Mucosa of descending colon (tissue), 3 donors: ENCODE results near the gene CHGA. TPM values are rescaled to one million over a fixed set of nuclear protein-coding genes. Genes with fewer than 3 reads are reported as not detected.
A peak's percentile ranks its signal among the peaks of the same experiment; 100 is the strongest.

Experiments
- ATAC-seq: fragments of 200-7000 bp; cut with Tn5 transposase; one replicate; pipeline ENCODE4 v1.9.1; 2020; ENCODE audit warnings: mild to moderate bottlenecking, moderate library complexity
- DNase-seq, 3 donors: peaks; one replicate each; pipeline ENCODE4 v3.0.0-alpha.2; 2020
- H3K36me3 ChIP-seq: fragments of 200-600 bp; one replicate; pipeline ENCODE4 v1.8.0; 2021; ENCODE audit warnings: low read depth, mild to moderate bottlenecking
- H3K4me1 ChIP-seq: fragments of 200-600 bp; one replicate; pipeline ENCODE4 v1.8.0; 2021; ENCODE audit warnings: low read depth, mild to moderate bottlenecking
- H3K4me3 ChIP-seq: fragments of 200-600 bp; one replicate; pipeline ENCODE4 v1.8.0; 2021; ENCODE audit warnings: mild to moderate bottlenecking
- H3K9me3 ChIP-seq: fragments of 200-600 bp; one replicate; pipeline ENCODE4 v1.8.0; 2021; ENCODE audit warnings: mild to moderate bottlenecking
- intact Hi-C, 2 donors: fragments of 100-400 bp; cut with DNase I in 1 of 2; cut with micrococcal nuclease in 1 of 2; formaldehyde crosslinking; loops; one replicate each; pipeline versions ENCODE4 v1.11.0 to v1.11.1; 2022; cut with DNase I, micrococcal nuclease
- total RNA-seq, 3 donors: library from RNA; stranded (reverse); fragmentation: NEBNext Ultra II Directional in 2 of 3; extraction: Animal tissue kit (Norgen Biotek cat#: 25700) in 2 of 3; gene quantifications; one replicate each; pipeline versions ENCODE4 v1.2.1 to v1.2.4, GENCODE V29; 2021 to 2023
- TF ChIP-seq, protein P1 (sequence below): fragments of 200-600 bp; IDR thresholded peaks from one replicate; pipeline ENCODE4 v1.8.0; 2022; ENCODE audit warnings: antibody characterized with exemption, mild to moderate bottlenecking
- donor health status: DM: no; HTN: no; CAD: no; lungs with moderate emphysema.
- donor health status: DM: no; HTN: no; CAD: no.
- donor health status: DM: no; HTN: yes; CAD: no.

CHGA gene
- total RNA-seq, 3 donors from 2014 or later = 39.1 to 236 (median 187) TPM

DNA sequence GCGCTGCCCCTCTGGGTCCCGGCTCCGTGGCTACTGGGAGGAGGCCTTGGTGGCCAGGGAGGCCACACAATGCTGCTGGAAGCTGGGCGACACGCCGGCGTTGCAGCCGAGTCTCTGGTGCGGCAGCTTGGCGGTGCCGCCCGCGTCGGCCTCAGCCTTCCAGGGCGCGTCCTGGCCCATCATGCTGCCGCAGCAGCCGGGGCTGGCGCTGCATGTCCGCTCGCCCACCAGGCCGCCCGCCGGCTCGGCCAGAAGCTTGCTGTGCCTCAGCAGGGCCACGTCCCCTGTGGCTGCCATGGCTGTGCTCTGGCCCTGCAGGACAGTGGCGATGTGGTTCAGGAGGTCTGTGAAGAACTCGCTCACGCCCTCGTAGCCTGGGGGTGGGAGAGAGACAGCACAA, 18.6 kb downstream of the CHGA start:
- no peak overlapping the region for H3K4me3 ChIP-seq
- peaks cover 4% of the 10 kb centered on the region for H3K4me1 ChIP-seq
- no peaks in the 10 kb centered on the region for H3K9me3 ChIP-seq
- intact Hi-C loops = no loop called here
- DNase-seq = no peak
- H3K36me3 ChIP-seq = no peaks in the 10 kb centered on the region
- TF ChIP-seq, protein P1, sequence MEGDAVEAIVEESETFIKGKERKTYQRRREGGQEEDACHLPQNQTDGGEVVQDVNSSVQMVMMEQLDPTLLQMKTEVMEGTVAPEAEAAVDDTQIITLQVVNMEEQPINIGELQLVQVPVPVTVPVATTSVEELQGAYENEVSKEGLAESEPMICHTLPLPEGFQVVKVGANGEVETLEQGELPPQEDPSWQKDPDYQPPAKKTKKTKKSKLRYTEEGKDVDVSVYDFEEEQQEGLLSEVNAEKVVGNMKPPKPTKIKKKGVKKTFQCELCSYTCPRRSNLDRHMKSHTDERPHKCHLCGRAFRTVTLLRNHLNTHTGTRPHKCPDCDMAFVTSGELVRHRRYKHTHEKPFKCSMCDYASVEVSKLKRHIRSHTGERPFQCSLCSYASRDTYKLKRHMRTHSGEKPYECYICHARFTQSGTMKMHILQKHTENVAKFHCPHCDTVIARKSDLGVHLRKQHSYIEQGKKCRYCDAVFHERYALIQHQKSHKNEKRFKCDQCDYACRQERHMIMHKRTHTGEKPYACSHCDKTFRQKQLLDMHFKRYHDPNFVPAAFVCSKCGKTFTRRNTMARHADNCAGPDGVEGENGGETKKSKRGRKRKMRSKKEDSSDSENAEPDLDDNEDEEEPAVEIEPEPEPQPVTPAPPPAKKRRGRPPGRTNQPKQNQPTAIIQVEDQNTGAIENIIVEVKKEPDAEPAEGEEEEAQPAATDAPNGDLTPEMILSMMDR = no peak
- no peak for ATAC-seq

DNA sequence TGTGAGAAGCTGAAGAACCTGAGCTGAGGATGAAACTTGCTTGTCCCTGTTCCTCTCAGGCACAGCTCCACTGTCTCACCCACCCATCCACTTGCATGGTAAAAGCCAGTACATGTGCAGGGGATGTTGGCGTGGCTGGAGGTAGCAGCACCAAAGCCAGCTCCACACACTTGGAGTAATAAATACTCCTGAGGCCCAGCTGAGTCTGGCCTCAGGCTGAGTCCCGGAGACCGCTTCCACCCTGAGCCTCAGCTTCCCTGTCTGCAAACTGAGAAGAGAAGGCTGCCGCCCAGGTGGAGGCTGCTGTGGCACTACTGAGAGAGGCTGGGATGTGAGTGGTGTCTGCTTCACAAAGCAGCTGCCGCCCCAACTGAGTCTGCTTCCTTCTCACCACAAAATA, 19.2 kb downstream of the CHGA start:
- no peak for ATAC-seq
- H3K4me1 ChIP-seq = peaks cover 4% of the 10 kb centered on the region
- H3K9me3 ChIP-seq = no peaks in the 10 kb centered on the region
- intact Hi-C loops = no loop called here
- H3K36me3 ChIP-seq = no peaks in the 10 kb centered on the region
- peak in 1 of 3 donors; percentile 13 for DNase-seq
- H3K4me3 ChIP-seq = no peak overlapping the region
- TF ChIP-seq, protein P1 = no peak

DNA sequence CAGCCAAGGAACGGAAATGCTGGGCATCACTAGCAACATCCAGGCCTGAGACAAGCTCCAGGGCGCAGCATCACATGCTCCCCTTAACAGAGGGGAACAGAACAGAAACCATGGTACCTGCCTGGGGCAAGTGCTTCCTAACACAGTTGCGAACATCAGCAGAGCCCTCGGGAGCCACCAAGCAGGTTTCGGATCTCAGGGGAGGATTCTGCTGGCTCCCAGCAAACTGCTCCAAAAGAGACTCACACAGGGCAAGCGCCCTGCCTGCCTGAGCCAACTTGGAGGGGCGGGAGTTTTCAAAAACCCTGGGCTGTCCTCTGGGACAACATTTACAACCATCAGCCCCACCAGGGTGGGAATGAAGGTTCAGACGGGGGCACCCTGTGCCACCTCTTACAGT, 19.6 kb downstream of the CHGA start:
- intact Hi-C loops = no loop called here
- no peak for ATAC-seq
- H3K36me3 ChIP-seq = no peaks in the 10 kb centered on the region

DNA sequence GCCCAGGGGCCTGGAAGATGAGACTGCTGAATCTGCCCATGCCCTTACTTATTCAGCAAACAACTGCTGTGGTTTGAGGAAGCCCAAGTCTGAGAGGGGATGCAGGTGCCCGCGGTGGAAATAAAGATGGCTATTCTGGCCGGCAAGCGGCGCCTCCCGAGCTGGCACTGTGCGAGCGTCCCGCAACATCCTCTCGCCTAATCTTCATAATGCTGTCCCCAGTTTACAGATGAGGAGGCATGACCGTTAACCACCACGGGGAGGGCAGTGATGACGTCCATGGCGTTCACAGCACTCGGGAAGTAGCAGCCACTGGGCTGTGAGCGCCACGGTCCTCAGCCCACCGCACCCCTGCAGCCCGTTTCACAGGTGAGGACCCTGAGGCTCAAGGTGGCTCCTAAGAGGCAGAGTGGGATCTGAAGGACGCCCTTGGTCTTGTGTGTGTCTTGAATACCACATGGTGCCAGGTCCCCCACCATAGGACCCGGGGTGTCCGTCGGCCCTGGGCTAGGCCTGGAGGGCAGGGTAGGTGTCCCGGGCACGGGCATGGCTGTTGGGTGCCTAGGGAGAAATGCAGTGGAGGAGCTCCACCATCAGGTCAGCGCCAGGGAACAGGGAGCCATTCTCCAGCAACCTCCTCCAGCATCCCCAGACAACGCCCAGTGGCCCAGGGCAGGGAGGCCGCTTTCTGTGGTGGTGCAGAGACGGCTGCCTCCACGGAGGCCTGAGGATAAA, 20.2 kb downstream of the CHGA start:
- DNase-seq (peak in 1 of 3 donors; percentile 33), ATAC-seq (no peak)
- TF ChIP-seq, protein P1 = no peak
- Histone ChIP-seq H3K36me3 (no peaks in the 10 kb centered on the region), H3K4me3 (no peak overlapping the region), H3K9me3 (no peaks in the 10 kb centered on the region), H3K4me1 (peaks cover 4% of the 10 kb centered on the region)
- intact Hi-C loops = no loop called here

More for the DNA sequence above, 19.6 kb downstream of the CHGA start:
- peak in 1 of 3 donors; percentile 26 for DNase-seq
- TF ChIP-seq, protein P1 = no peak
- H3K4me3 ChIP-seq = no peak overlapping the region
- peaks cover 4% of the 10 kb centered on the region for H3K4me1 ChIP-seq
- no peaks in the 10 kb centered on the region for H3K9me3 ChIP-seq

DNA sequence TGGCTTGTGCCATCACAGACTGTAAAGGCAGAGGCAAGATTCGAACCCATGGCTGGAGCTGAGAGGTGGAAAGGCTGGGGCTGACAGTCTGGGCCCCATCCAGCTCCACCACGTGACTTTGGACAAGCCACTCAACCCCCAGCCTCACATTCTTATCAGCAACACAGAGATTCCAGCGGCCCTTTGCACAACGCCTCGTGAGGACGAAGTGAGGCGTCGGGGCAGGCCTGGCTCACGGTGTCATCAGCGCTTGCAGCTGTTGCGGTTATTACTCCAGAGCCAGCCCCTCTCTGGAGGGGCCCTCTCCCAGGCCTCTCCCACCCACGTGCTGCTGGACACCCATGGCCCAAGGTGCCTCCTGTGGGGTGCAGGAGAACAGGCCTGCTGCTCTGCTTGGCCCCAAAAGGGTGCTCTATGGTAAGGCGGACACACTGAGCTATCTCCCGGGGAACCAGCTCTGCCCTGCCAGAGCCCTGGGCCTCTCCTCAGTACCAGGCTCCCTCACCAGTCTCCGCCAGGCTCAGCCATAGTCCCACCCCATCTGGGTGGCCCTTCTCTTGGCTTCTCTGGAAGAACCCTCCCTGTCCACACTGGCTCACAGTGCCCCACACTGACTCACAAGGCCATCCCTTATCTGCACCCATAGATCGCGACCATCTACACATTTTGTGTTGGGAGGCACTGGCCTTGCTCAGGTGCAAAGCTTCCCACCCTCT, 21.1 kb downstream of the CHGA start:
- TF ChIP-seq, protein P1 = no peak
- Histone ChIP-seq H3K36me3 (no peaks in the 10 kb centered on the region), H3K4me3 (no peak overlapping the region), H3K4me1 (peaks cover 4% of the 10 kb centered on the region), H3K9me3 (no peaks in the 10 kb centered on the region)
- ATAC-seq (no peak), DNase-seq (peak in 1 of 3 donors; percentile 42)
- intact Hi-C loops = no loop called here
